OCI-LY7 (cell line): ENCODE results near the gene IGSF9. TPM values are rescaled to one million over a fixed set of nuclear protein-coding genes. Genes with fewer than 3 reads are reported as not detected.

ENCODE experiments used
- BruUV-seq: library from RNA; stranded (reverse); fragments of 400-500 nt; replicated peaks from 2 replicates; lab custom pipeline; 2021; lab: Mats Ljungman, UMichigan
- CTCF ChIA-PET: fragments of 300-600 bp; sonication (Branson Sonifier 250); formaldehyde crosslinking; loops from one replicate; lab custom pipeline; 2022; ENCODE audit warnings: antibody characterized with exemption; ENCODE audit not compliant: unreplicated experiment; lab: Charles Lee
- POLR2A ChIA-PET: fragments of 300-600 bp; sonication (Branson Sonifier 250); formaldehyde crosslinking; loops from one replicate; lab custom pipeline; 2022; ENCODE audit warnings: antibody characterized with exemption; lab: Charles Lee
- DNase-seq: peaks from one replicate; pipeline ENCODE4 v3.0.0-alpha.2; 2015; ENCODE audit warnings: low spot score
- H2AFZ ChIP-seq: fragments of 200-600 bp; sonication (generic), shearing (Covaris generic); 2 replicates; pipeline ENCODE4 v1.6.1; 2014; ENCODE audit warnings: mild to moderate bottlenecking, antibody characterized with exemption, low read length, moderate library complexity
- H3K27ac ChIP-seq: fragments of 200-600 bp; sonication (generic); 2 replicates; pipeline ENCODE4 v1.5.1; 2014; ENCODE audit warnings: mixed run types, low read depth, mild to moderate bottlenecking, moderate library complexity, low read length, inconsistent platforms; ENCODE audit not compliant: poor library complexity, severe bottlenecking
- H3K36me3 ChIP-seq: fragments of 200-600 bp; sonication (generic); 2 replicates; pipeline ENCODE4 v1.6.1; 2014; ENCODE audit warnings: mild to moderate bottlenecking, antibody characterized with exemption, low read length, moderate library complexity, mixed read lengths; ENCODE audit not compliant: insufficient read depth
- H3K4me1 ChIP-seq: fragments of 200-600 bp; sonication (generic); 2 replicates; pipeline ENCODE4 v1.5.1; 2014; ENCODE audit warnings: mild to moderate bottlenecking, low read length; ENCODE audit not compliant: insufficient read depth, poor library complexity, severe bottlenecking
- H3K4me2 ChIP-seq: fragments of 200-600 bp; sonication (generic); 2 replicates; pipeline ENCODE4 v1.6.1; 2014; ENCODE audit warnings: mild to moderate bottlenecking, low read length
- H3K4me3 ChIP-seq: fragments of 200-600 bp; sonication (generic); 2 replicates; pipeline ENCODE4 v1.5.1; 2014; ENCODE audit warnings: mild to moderate bottlenecking, low read depth, low read length; ENCODE audit not compliant: poor library complexity, severe bottlenecking
- H3K79me2 ChIP-seq: fragments of 200-600 bp; sonication (generic); 2 replicates; pipeline ENCODE4 v1.6.1; 2016; ENCODE audit warnings: low read depth, mild to moderate bottlenecking, low read length, moderate library complexity, mixed read lengths; ENCODE audit not compliant: insufficient read depth
- H3K9me2 ChIP-seq: fragments of 200-600 bp; sonication (generic); 2 replicates; pipeline ENCODE4 v1.6.1; 2016; ENCODE audit warnings: mild to moderate bottlenecking, low read length, mixed read lengths; ENCODE audit not compliant: insufficient read depth
- H3K9me3 ChIP-seq: fragments of 200-600 bp; sonication (generic); 2 replicates; pipeline ENCODE4 v1.6.1; 2014; ENCODE audit warnings: mild to moderate bottlenecking, mixed run types, low read length, mixed read lengths
- H4K20me1 ChIP-seq: fragments of 200-600 bp; sonication (generic); 2 replicates; pipeline ENCODE4 v1.6.1; 2014; ENCODE audit warnings: mild to moderate bottlenecking, antibody characterized with exemption, low read length, moderate library complexity, mixed read lengths; ENCODE audit not compliant: insufficient read depth
- EZH2phosphoT487 ChIP-seq: fragments of 200-600 bp; sonication (generic); IDR thresholded peaks from 2 replicates; pipeline ENCODE4 v1.6.1; 2018; ENCODE audit warnings: low read depth, borderline replicate concordance, mild to moderate bottlenecking, mixed run types, antibody characterized with exemption, low read length, moderate library complexity, mixed read lengths
- intact Hi-C: fragments of 100-400 bp; cut with micrococcal nuclease; formaldehyde crosslinking; loops from one replicate; pipeline ENCODE4 v1.10.0; 2022; ENCODE audit not compliant: unreplicated experiment
- total RNA-seq, 2 experiments: library from RNA; depleted of rRNA in 1 of 2; stranded (reverse); fragments of >200 nt in 1 of 2; shearing (Covaris generic) in 1 of 2; gene quantifications; 2 replicates each; pipeline ENCODE4 v1.2.3, GENCODE V29; 2014 to 2022
- TF ChIP-seq, protein P1 (sequence below): fragments of 200-600 bp; sonication (generic); conservative IDR thresholded peaks from 2 replicates; pipeline ENCODE4 v1.5.1; 2014; ENCODE audit warnings: mild to moderate bottlenecking, antibody characterized with exemption, low read length, moderate library complexity, mixed read lengths

Gene IGSF9
- total RNA-seq, 2 experiments from 2014 or later = not detected

DNA sequence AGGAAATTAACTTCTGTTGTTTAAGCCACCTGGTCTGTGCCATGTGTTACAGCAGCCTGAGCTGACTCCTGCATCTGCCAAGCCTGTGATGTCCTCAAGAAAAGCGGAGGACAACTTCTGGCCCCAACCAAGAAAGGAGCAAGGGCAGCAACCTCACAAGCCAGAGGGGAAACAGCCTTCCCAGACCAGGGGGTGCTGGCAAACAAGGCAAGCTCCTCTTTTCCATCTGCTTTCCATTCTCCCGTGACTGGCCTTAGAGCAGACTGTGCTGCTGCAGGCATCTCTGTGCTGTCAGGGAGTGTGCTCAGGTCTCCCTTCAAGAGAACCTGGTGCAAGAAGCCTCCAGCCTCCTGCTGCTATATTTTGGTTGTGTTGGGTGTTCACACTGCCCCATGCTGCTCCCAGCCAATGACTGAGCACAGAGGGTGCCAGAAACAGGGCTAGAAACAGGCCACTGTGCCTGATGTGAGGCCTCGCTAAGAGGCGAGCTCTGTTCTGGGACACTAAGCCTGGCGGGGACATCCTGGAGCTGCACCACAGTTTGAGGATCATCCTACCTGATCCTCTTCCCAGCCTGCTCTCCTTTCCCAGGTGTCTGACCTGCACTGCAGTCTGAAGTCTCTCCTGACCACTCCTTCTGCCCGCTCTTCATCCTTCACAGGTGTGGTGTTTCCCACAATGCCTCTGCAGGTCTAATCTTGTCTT is 36.1 kb upstream of the IGSF9 start:
- CTCF ChIA-PET = no interaction called here
- POLR2A ChIA-PET = interaction anchor here (1.2 kb wide), 1 partner anchor 10 kb away, joined by 3 read pairs; no protein-coding TSS in a partner anchor

DNA sequence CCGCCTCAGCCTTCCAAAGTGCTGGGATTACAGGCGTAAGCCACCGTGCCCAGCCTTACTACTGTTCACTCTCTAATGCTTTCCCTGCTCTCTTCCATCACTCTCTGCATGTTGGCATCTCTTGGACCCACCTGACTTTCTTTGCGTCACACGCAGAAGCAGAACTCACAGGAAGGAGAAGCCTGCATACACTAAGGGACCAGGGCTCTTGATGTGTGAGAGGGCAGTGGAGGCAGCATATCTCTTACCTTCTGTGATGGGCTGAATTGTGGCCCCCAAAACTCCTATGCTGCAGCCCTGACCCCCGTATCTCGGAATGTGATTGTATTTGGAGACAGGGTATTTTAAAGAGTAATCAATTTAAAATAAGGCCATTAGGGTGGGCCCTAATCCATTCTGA is 35.4 kb upstream of the IGSF9 start:
- Histone ChIP-seq H4K20me1 (no peaks in the 10 kb centered on the region), H3K27ac (no peak overlapping the region), H3K4me1 (no peaks in the 10 kb centered on the region), H3K4me3 (no peak overlapping the region), H3K36me3 (no peaks in the 10 kb centered on the region), H3K79me2 (no peaks in the 10 kb centered on the region), H2AFZ (no peak overlapping the region), H3K9me3 (no peaks in the 10 kb centered on the region), H3K9me2 (no peaks in the 10 kb centered on the region), H3K4me2 (no peak overlapping the region)
- ChIA-PET POLR2A (no interaction called here), CTCF (no interaction called here)
- intact Hi-C loops = no loop called here
- no peak for TF ChIP-seq EZH2phosphoT487
- TF ChIP-seq, protein P1, sequence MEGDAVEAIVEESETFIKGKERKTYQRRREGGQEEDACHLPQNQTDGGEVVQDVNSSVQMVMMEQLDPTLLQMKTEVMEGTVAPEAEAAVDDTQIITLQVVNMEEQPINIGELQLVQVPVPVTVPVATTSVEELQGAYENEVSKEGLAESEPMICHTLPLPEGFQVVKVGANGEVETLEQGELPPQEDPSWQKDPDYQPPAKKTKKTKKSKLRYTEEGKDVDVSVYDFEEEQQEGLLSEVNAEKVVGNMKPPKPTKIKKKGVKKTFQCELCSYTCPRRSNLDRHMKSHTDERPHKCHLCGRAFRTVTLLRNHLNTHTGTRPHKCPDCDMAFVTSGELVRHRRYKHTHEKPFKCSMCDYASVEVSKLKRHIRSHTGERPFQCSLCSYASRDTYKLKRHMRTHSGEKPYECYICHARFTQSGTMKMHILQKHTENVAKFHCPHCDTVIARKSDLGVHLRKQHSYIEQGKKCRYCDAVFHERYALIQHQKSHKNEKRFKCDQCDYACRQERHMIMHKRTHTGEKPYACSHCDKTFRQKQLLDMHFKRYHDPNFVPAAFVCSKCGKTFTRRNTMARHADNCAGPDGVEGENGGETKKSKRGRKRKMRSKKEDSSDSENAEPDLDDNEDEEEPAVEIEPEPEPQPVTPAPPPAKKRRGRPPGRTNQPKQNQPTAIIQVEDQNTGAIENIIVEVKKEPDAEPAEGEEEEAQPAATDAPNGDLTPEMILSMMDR = no peak
- BruUV-seq = no TSS peak
- DNase-seq = no peak

More for the DNA sequence above, 36.1 kb upstream of the IGSF9 start:
- intact Hi-C loops = no loop called here
- H3K4me3 ChIP-seq = no peak overlapping the region
- H4K20me1 ChIP-seq = no peaks in the 10 kb centered on the region
- no peak overlapping the region for H3K27ac ChIP-seq
- TF ChIP-seq EZH2phosphoT487 = no peak
- TF ChIP-seq, protein P1 = no peak
- H3K4me1 ChIP-seq = no peaks in the 10 kb centered on the region
- no peaks in the 10 kb centered on the region for H3K36me3 ChIP-seq
- H3K9me2 ChIP-seq = no peaks in the 10 kb centered on the region
- BruUV-seq = no TSS peak
- no peak overlapping the region for H3K4me2 ChIP-seq
- no peaks in the 10 kb centered on the region for H3K9me3 ChIP-seq
- H2AFZ ChIP-seq = no peak overlapping the region
- no peaks in the 10 kb centered on the region for H3K79me2 ChIP-seq
- no peak for DNase-seq

DNA sequence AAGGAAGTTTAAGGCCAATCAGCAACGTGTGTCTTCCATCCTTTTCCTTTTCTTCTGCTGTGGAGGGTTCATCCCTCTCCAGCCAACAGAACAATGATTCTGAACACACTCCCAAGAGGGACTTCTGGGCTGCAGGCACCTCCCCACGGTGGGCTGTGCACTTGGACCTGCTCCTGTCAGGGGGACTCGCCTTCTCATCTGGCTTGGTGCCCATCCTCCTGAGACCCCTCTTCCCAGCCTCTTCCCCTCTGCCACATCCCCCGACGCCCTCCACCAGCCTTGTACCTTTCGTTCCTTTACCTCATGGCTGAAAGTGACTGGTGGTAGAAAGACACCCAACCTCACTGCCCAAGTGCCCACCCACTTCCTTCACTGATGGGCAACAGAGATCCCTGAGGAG is 34.7 kb upstream of the IGSF9 start:
- no peaks in the 10 kb centered on the region for H3K36me3 ChIP-seq
- H3K79me2 ChIP-seq = no peaks in the 10 kb centered on the region
- no peak overlapping the region for H3K4me3 ChIP-seq
- TF ChIP-seq EZH2phosphoT487 = no peak
- TF ChIP-seq, protein P1 = no peak
- ChIA-PET POLR2A (no interaction called here), CTCF (no interaction called here)
- H3K4me1 ChIP-seq = no peaks in the 10 kb centered on the region
- no peaks in the 10 kb centered on the region for H3K9me3 ChIP-seq
- no peaks in the 10 kb centered on the region for H3K9me2 ChIP-seq
- DNase-seq = no peak
- H3K27ac ChIP-seq = no peak overlapping the region
- H3K4me2 ChIP-seq = no peak overlapping the region
- BruUV-seq = no TSS peak
- H4K20me1 ChIP-seq = no peaks in the 10 kb centered on the region
- H2AFZ ChIP-seq = no peak overlapping the region
- intact Hi-C loops = no loop called here
